Ascending aorta (tissue), 2 donors: ENCODE results near the gene CEP295NL. TPM values are rescaled to one million over a fixed set of nuclear protein-coding genes. Genes with fewer than 3 reads are reported as not detected.

Experiments
- DNase-seq, 2 donors: peaks; one replicate each; pipeline ENCODE4 v3.0.0-alpha.2; 2019; ENCODE audit warnings: low spot score in 2 of 2
- H3K27ac ChIP-seq, 2 donors: fragments of 200-600 bp; sonication (generic); one replicate each; pipeline ENCODE4 v1.5.1; 2016 to 2017; ENCODE audit warnings: mild to moderate bottlenecking in 1 of 2
- H3K27me3 ChIP-seq: fragments of 200-600 bp; sonication (generic); one replicate; pipeline ENCODE4 v1.5.1; 2017
- H3K36me3 ChIP-seq, 2 donors: fragments of 200-600 bp; sonication (generic); one replicate each; pipeline ENCODE4 v1.5.1; 2016
- H3K4me1 ChIP-seq, 2 donors: fragments of 200-600 bp; sonication (generic); one replicate each; pipeline ENCODE4 v1.5.1; 2016 to 2017; ENCODE audit warnings: mild to moderate bottlenecking in 1 of 2
- H3K4me3 ChIP-seq, 2 donors: fragments of 200-600 bp; sonication (generic); one replicate each; pipeline ENCODE4 v1.5.1; 2016 to 2017; ENCODE audit warnings: mild to moderate bottlenecking in 1 of 2
- H3K9me3 ChIP-seq, 2 donors: fragments of 200-600 bp; sonication (generic); one replicate each; pipeline ENCODE4 v1.5.1; 2016
- intact Hi-C: fragments of 100-400 bp; cut with DNase I; formaldehyde crosslinking; loops from one replicate; pipeline ENCODE4 v1.15.1; 2023
- total RNA-seq: library from RNA; depleted of rRNA; stranded (reverse); fragments of >200 nt; gene quantifications from one replicate; pipeline ENCODE4 v1.1.0, GENCODE V29; 2016
- TF ChIP-seq, protein P1 (sequence below), 3 experiments: fragments of 200-600 bp in 2 of 3; fragments of 450-650 bp in 1 of 3; sonication (generic) in 2 of 3; IDR thresholded peaks; one replicate each; pipeline ENCODE4 v1.5.1; 2016 to 2019; ENCODE audit warnings: antibody characterized with exemption in 3 of 3, mild to moderate bottlenecking in 1 of 3, moderate library complexity in 1 of 3

CEP295NL gene
- total RNA-seq, 1 donor from 2014 or later: 10.7 TPM

DNA sequence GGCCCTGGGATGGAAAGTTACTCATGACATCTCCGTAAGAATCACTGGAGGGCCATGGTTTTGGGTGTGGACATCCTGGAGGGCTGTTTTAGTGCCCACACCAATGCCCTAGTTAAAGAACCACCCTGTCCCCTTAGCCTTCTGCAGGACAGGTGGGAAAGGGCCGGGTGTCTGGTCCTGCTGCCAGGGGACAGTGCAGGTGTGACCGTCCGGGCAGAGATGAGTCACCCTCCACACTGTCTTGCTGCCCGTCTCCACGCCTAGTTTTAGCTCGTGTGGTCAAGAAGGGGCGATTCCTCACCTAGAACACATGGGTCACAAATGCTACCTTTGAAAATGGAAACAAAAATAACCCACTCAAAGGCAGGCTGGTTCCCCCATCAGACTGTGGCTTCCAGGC lies 17.0 kb downstream of the CEP295NL start:
- H3K36me3 ChIP-seq: no peaks in the 10 kb centered on the region
- H3K4me3 ChIP-seq: no peak overlapping the region
- H3K27me3 ChIP-seq: no peaks in the 10 kb centered on the region
- TF ChIP-seq, protein P1, sequence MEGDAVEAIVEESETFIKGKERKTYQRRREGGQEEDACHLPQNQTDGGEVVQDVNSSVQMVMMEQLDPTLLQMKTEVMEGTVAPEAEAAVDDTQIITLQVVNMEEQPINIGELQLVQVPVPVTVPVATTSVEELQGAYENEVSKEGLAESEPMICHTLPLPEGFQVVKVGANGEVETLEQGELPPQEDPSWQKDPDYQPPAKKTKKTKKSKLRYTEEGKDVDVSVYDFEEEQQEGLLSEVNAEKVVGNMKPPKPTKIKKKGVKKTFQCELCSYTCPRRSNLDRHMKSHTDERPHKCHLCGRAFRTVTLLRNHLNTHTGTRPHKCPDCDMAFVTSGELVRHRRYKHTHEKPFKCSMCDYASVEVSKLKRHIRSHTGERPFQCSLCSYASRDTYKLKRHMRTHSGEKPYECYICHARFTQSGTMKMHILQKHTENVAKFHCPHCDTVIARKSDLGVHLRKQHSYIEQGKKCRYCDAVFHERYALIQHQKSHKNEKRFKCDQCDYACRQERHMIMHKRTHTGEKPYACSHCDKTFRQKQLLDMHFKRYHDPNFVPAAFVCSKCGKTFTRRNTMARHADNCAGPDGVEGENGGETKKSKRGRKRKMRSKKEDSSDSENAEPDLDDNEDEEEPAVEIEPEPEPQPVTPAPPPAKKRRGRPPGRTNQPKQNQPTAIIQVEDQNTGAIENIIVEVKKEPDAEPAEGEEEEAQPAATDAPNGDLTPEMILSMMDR (IDR thresholded peaks at IDR 0.05): no peak
- peak overlapping the region; percentile 90 to 97 for H3K27ac ChIP-seq
- intact Hi-C loops: no loop called here
- H3K4me1 ChIP-seq: peaks cover 19 to 46% of the 10 kb centered on the region in 2 donors
- no peak for DNase-seq
- H3K9me3 ChIP-seq: no peaks in the 10 kb centered on the region

DNA sequence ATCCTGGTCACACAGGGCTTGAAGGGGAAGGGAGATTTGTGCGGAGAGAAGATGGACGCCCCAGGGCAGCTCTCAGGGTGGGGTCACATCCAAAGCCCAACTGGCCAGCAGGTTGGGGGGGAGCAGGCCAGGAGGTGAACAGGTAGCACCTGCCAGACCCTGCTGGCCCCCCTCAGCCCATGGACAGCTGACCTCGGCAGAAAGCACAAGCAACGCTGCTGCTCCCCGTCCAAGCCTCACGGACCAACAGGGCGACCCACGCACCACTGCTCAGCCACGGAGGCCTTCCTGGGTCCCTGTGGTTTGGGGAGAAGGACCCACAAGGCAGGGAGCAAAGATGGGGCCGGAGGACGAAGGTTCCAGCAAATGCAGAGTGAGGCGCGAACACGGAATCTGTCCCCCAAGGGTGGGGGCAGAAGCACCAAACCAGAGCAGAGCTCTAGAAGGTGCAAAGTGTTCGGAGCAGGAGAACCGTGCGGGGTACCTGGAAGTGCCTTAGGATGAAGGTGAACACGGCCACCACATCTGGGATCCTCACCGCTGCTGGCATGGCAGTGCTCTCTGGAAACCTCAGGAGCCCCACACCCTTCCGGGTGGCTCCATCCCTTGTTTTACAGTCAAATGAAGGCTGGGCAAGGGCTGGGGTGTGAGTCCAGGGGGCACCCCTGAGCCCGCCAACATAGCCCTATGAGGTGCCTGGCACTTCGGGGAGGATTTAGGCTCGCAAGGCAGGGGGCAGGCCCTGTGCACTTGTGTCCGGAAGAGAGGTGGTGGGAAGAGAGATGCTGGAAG lies 17.9 kb downstream of the CEP295NL start:
- H3K4me3 ChIP-seq: no peak overlapping the region
- peak overlapping the region; percentile 90 to 97 for H3K27ac ChIP-seq
- H3K4me1 ChIP-seq: peaks cover 19 to 53% of the 10 kb centered on the region in 2 donors
- intact Hi-C loops: loop anchor here (5.0 kb wide), 1 partner anchor 87 kb away; no protein-coding TSS in a partner anchor
- H3K9me3 ChIP-seq: no peaks in the 10 kb centered on the region
- TF ChIP-seq, protein P1 (IDR thresholded peaks at IDR 0.05): no peak
- no peaks in the 10 kb centered on the region for H3K36me3 ChIP-seq
- no peak for DNase-seq
- no peaks in the 10 kb centered on the region for H3K27me3 ChIP-seq

DNA sequence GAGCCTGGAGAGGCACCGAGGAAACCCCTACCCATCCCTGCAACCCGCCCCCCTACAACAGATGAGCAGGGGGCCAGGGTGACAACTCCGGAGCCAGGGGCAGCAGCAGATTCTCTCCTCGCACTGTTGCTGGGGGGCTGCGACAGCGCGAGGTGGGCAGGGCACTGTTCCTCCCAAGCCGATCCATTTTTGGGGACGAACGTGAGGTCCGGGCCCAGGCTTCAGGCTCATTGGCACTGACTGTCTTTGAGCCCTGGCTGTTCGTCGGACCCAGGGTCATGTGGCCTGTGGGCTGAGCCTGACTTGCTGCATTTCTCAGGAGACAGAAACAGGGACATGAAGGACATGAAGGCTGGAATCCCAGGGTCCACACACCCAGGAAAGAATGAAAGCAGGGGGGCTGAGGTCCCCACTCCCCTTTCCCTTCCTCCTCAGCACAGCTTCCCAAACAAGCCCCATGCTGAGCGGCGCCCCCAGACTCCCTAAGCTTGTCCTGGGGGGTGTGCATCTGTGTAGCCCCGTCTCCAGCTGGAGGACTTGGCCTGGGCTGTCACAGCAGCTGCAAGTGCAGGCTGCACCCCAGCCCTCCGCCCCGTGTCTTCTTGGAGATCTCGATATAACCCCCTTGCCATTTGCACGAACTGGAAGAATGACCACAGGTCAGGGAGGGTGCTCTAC lies 18.7 kb downstream of the CEP295NL start:
- H3K27me3 ChIP-seq: no peaks in the 10 kb centered on the region
- H3K4me1 ChIP-seq: peaks cover 21 to 56% of the 10 kb centered on the region in 2 donors
- H3K4me3 ChIP-seq: peak overlapping the region; percentile 33 to 59
- H3K27ac ChIP-seq: peak overlapping the region; percentile 90 to 97
- no peaks in the 10 kb centered on the region for H3K36me3 ChIP-seq
- intact Hi-C loops: loop anchor here (5.0 kb wide), 1 partner anchor 88 kb away; no protein-coding TSS in a partner anchor
- no peaks in the 10 kb centered on the region for H3K9me3 ChIP-seq
- no peak for DNase-seq
- TF ChIP-seq, protein P1 (IDR thresholded peaks at IDR 0.05): no peak

DNA sequence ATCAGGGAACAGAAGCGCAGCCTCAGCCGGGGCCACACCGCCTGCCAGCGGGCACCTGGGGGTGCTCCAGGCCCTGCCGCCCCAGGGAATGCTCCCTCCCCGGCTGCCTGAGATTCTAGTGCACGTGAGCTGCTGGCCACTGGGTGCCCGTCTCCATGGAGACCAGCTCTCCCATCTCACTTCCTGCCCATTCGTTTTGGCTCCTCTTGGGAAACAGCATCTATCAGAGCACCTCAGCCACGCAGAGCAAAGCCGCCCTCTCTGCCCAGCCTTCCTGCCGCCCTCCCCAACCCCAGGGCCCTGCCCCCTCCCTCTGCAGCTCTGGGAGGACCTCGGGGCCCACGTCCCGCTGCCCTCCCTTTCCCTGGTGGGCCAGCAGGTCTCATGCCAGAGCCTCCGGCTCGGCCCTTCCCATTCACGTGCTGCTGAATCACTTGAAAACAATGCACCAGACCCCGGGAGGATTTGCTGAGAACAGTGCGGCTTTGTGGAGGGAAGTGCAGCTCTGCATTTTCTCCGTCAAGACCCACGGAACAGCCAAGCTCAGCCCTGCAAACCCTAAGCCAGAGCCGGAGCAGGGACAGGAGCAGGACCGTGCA lies 19.4 kb downstream of the CEP295NL start:
- Histone ChIP-seq H3K36me3 (no peaks in the 10 kb centered on the region), H3K27ac (peak overlapping the region; percentile 90 to 97), H3K27me3 (no peaks in the 10 kb centered on the region), H3K4me1 (peaks cover 24 to 58% of the 10 kb centered on the region in 2 donors), H3K9me3 (no peaks in the 10 kb centered on the region), H3K4me3 (peak overlapping the region; percentile 33 to 59)
- DNase-seq: peak; percentile 75 to 94
- TF ChIP-seq, protein P1 (IDR thresholded peaks at IDR 0.05): peak in 1 of 3 experiments; percentile 9
- intact Hi-C loops: loop anchor here (1.0 to 5.0 kb wide), 5 partner anchors 21 to 89 kb away; partner anchors contain the start of genes TIMP2 and USP36

DNA sequence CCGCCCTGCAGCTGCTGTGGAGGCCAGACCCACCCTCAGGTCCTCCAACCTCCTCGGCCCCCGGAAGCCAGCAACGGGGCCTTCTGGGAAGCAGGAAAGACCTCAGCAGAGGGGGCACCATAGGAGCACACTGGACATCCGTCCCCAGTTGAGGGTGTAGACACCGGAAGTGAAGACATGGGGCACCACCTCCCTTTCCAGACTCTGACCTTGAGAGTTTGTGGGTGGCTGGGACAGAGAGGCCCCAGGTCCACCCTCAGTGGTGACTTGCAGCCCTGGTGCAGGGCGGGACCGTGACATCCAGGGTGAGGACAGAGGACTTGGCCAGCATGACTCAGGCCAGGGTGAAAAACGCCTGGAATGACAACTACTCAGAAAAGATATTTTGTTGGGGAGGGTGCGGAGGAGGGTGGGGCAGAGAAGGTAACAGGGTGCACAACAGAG lies 19.9 kb downstream of the CEP295NL start:
- peaks cover 0 to under 1% of the 10 kb centered on the region in 2 donors for H3K36me3 ChIP-seq
- peaks cover 24 to 58% of the 10 kb centered on the region in 2 donors for H3K4me1 ChIP-seq
- H3K27me3 ChIP-seq: no peaks in the 10 kb centered on the region
- intact Hi-C loops: loop anchor here (1.0 to 5.0 kb wide), 5 partner anchors 21 to 89 kb away; partner anchors contain the start of genes TIMP2 and USP36
- H3K9me3 ChIP-seq: no peaks in the 10 kb centered on the region
- peak; percentile 77 to 92 for DNase-seq
- TF ChIP-seq, protein P1 (IDR thresholded peaks at IDR 0.05): no peak
- H3K4me3 ChIP-seq: peak overlapping the region; percentile 20 to 59
- H3K27ac ChIP-seq: peak overlapping the region; percentile 90 to 97
